Mucosa of rectum (tissue), 2 donors: Measurements from ENCODE around the gene KCNK18.

Source experiments
- H3K27ac ChIP-seq, 2 donors: one replicate each; pipeline ENCODE4 v1.7.0; 2013; ENCODE audit warnings: inconsistent platforms in 2 of 2, low read depth in 2 of 2, low read length in 2 of 2
- H3K27me3 ChIP-seq, 2 donors: one replicate each; pipeline ENCODE4 v1.7.0; 2013; ENCODE audit warnings: low read length in 2 of 2; ENCODE audit not compliant: control insufficient read depth in 2 of 2, insufficient read depth in 2 of 2
- H3K36me3 ChIP-seq, 2 donors: one replicate each; pipeline ENCODE4 v1.7.0; 2013; ENCODE audit warnings: low read length in 2 of 2; ENCODE audit not compliant: control insufficient read depth in 2 of 2, insufficient read depth in 2 of 2
- H3K4me1 ChIP-seq, 2 donors: one replicate each; pipeline ENCODE4 v1.7.0; 2013; ENCODE audit warnings: low read length in 2 of 2, mild to moderate bottlenecking in 1 of 2; ENCODE audit not compliant: control insufficient read depth in 2 of 2, insufficient read depth in 2 of 2
- H3K4me3 ChIP-seq, 2 donors: one replicate each; pipeline ENCODE4 v1.7.0; 2013; ENCODE audit warnings: low read length in 2 of 2
- H3K9ac ChIP-seq, 2 donors: one replicate each; pipeline ENCODE4 v1.7.0; 2013; ENCODE audit warnings: low read length in 2 of 2, low read depth in 1 of 2, mild to moderate bottlenecking in 1 of 2
- H3K9me3 ChIP-seq, 2 donors: one replicate each; pipeline ENCODE4 v1.7.0; 2013; ENCODE audit warnings: low read length in 2 of 2; ENCODE audit not compliant: control insufficient read depth in 2 of 2
- donor health status: healthy.
- donor health status: Normal muscosa, but diverticular disease.

The KCNK18 gene

DNA sequence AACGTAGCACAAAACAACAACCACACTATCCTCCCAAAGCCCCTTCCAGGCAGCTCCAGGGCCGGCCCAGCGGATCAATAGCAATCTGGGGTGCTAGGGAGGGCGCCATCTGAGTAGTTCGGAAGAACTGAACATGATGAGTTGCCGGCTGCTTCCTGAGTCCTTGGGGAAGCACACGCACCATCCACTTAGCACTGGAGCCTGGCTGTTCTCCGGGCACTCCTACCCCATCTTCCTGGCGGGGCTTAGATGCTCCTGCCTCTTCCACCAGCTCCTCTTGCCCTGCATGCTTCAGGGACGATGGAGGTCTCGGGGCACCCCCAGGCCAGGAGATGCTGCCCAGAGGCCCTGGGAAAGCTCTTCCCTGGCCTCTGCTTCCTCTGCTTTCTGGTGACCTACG is at the start of gene KCNK18:
TSS of gene KCNK18 (plus strand) at position 301 of the 400 bp plus-strand sequence. CDS start at position 301, 0 bp downstream.
- H3K9me3 ChIP-seq: no peaks in the 10 kb centered on the region
- no peaks in the 10 kb centered on the region for H3K4me1 ChIP-seq
- H3K36me3 ChIP-seq: no peaks in the 10 kb centered on the region
- H3K9ac ChIP-seq: no peak within 1 kb of the TSS
- no peak within 1 kb of the TSS for H3K4me3 ChIP-seq
- H3K27ac ChIP-seq: no peak within 1 kb of the TSS
- H3K27me3 ChIP-seq: no peaks in the 10 kb centered on the region

DNA sequence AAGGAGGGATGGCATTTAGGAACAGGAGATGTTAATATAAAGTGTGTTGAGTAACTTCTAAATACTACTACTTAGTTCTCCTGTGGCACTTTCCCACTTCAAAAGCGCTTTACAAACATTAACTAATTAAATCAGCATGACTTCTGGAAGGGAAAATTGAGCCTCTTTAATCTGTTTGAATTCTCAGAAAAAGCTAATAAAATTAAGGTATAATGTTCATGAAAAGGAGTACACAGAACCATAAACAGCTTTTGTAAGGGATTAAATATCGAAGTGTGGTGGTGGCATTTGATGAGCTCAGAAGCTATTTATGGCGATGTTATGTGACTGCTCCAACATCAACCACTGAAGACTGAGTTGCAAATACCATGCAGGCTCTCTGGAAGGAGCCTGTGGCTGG is 49.0 kb upstream of the KCNK18 start:
- Histone ChIP-seq H3K4me1 (no peaks in the 10 kb centered on the region), H3K9me3 (peaks cover 4 to 7% of the 10 kb centered on the region in 2 donors), H3K27me3 (peaks cover 20 to 22% of the 10 kb centered on the region in 2 donors), H3K27ac (no peak overlapping the region), H3K36me3 (no peaks in the 10 kb centered on the region), H3K4me3 (no peak overlapping the region), H3K9ac (no peak overlapping the region)

DNA sequence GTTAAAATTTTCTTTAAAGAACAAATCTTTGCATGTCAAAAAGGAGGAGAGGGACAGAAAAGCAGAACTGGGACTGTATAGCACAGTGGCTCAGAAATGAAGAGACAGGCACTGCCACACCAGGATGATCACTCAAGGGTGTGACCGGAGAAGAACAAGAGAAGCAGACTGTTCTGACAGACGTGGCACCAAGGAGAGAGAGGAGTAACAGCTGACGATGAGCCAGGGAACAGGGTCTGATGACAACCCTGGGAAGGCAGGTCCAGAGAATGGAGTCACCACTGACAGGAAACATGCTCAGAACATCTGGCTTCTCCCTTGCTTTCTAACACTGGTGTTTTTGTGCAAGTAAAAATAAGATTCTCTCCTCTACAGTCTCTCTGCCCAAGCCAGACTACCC is 44.6 kb upstream of the KCNK18 start:
- Histone ChIP-seq H3K36me3 (no peaks in the 10 kb centered on the region), H3K9ac (no peak overlapping the region), H3K27ac (no peak overlapping the region), H3K9me3 (no peaks in the 10 kb centered on the region), H3K4me3 (no peak overlapping the region), H3K4me1 (no peaks in the 10 kb centered on the region), H3K27me3 (peaks cover 25 to 30% of the 10 kb centered on the region in 2 donors)

DNA sequence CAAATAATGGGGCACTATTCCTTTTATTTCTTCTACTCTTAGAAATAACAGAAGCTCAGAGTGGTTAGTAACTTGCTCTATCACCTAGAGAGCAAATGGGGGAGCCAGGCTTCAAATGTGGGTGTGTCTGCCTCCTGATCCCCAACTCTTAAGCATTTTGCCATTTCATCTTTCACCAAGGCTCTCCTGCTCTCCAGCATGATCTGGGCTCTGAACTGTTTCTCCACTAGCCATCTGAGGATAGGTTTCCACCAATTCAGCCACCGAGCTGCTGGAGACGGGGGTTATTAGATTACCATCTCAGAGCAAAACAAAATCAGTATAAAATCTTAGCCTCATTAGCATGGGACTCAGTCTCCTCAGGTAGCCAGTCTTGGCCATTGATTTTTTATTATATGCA is 39.0 kb upstream of the KCNK18 start:
- no peak overlapping the region for H3K9ac ChIP-seq
- no peak overlapping the region for H3K4me3 ChIP-seq
- peaks cover 0 to 3% of the 10 kb centered on the region in 2 donors for H3K4me1 ChIP-seq
- H3K9me3 ChIP-seq: no peaks in the 10 kb centered on the region
- no peaks in the 10 kb centered on the region for H3K36me3 ChIP-seq
- no peak overlapping the region for H3K27ac ChIP-seq
- peaks cover 48 to 71% of the 10 kb centered on the region in 2 donors for H3K27me3 ChIP-seq

DNA sequence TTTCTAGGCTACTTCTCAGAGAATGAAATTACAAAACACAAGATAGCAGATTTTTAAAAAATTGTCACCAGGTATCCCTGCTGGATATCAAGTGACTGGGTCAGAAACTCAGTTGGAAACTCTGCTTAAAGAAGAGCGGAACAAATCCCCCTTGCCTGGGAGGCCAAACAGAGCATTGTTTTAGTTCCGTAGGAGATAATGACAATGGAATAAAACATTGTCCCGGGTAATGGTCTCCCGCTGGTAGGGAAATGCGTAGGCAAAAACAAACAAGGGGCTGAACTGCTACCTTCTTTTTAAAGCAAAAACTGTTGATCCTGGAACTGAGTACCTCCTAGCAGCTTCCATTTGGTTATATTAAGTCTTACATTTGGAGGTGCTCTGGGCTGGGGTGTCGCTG is 37.9 kb upstream of the KCNK18 start:
- no peak overlapping the region for H3K9ac ChIP-seq
- H3K36me3 ChIP-seq: no peaks in the 10 kb centered on the region
- no peak overlapping the region for H3K27ac ChIP-seq
- peaks cover 54 to 77% of the 10 kb centered on the region in 2 donors for H3K27me3 ChIP-seq
- no peaks in the 10 kb centered on the region for H3K9me3 ChIP-seq
- no peak overlapping the region for H3K4me3 ChIP-seq
- peaks cover 0 to 5% of the 10 kb centered on the region in 2 donors for H3K4me1 ChIP-seq

DNA sequence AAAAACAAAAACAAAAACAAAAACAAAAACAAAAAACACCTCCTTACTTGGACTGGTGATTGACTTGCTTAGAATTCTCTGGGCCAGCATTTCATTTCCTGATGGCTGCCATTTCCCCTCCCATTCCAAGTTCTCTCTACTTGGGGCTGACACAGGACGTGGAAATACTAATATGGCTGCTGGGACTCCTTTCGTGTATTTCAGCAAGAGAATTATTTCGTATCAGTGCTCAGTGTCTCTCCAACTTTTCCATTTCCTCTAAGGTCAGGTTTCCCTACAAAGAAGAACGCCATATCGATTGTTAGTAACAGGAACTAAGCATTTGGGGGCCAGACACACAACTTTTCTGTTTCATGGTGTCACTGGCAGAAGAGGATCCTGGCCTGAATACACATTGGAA is 36.7 kb upstream of the KCNK18 start:
- Histone ChIP-seq H3K27ac (no peak overlapping the region), H3K27me3 (peaks cover 64 to 82% of the 10 kb centered on the region in 2 donors), H3K9ac (no peak overlapping the region), H3K4me3 (no peak overlapping the region), H3K9me3 (no peaks in the 10 kb centered on the region), H3K4me1 (peaks cover 0 to 9% of the 10 kb centered on the region in 2 donors), H3K36me3 (no peaks in the 10 kb centered on the region)

DNA sequence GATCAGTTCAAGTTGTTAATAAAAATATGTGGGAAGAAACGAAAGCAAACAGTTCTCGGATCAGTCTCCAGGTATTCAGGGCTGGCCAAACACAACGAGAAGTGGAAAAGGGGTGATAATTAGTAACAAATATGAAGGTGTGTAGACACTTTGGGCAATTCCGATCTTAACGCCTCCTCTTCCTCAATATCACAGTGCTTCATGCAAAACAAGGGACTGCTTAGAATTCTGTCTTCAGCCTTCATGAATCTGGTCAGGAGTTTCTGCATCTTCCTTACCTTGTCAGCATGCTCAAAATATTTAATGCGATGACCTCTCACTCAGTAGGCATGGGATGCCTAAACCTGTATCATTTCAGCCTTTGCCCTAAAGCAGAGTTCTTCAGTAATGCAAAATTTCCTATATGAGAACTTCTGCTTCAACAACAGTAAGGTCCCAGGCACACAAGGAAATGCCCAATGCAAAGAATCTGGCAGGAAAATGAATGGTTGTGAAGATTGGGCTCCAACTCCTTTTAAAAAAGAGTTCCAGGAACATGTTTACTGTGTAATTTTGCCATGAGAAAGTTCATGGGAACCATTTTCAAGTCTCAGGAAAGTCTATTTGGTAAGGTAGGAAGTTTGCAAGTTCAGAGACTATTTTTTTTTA is 35.8 kb upstream of the KCNK18 start:
- Histone ChIP-seq H3K36me3 (no peaks in the 10 kb centered on the region), H3K4me3 (no peak overlapping the region), H3K4me1 (peaks cover 0 to 9% of the 10 kb centered on the region in 2 donors), H3K9me3 (no peaks in the 10 kb centered on the region), H3K27me3 (peaks cover 71 to 89% of the 10 kb centered on the region in 2 donors), H3K9ac (no peak overlapping the region), H3K27ac (no peak overlapping the region)

DNA sequence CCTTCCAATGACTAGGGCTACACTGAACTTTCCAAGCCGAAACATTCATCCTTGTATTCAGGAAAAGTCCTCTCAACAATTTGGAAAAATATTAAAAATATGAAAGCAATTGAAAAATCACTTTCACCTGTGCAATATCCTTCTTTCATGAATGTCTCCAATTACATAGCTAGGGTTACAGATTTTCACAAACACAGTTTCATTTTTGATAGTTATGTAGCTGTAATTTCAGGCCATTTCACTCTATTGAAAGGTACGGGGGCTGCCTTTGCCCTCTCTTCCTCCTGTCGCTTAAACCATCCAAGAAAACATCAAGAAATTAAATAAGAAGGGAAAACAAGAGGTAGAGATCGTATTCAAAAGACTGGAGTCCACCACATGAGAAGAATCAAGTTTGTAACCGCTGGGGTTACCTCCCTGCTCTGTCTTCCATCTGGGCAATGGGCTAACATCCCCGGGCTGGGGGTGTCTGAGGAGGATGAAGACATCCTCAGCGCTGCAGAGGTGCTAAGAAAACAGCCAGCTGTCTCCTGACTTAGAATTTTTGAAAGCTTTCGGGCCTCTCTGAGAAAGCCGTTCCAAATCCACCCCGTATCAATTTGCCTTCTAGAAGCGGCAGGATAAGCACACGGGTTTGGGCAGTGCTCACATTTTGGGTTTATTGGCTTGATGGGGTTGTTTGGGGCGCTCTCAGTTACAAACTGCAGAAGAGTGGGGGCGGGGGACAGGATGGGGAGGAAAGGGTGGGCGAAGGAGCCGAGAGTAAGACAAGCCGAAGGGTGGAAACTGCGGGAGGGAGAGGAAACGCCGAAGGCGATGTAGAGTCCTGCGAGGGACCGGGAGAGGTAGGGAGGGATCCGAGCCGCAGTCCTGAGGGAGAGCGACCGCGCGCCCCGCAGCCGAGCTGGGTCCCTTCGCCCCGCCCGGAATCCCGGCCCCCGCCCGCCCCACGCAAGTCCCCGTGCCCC is 34.9 kb upstream of the KCNK18 start:
- Histone ChIP-seq H3K4me3 (no peak overlapping the region), H3K4me1 (peaks cover 0 to 9% of the 10 kb centered on the region in 2 donors), H3K27ac (no peak overlapping the region), H3K36me3 (no peaks in the 10 kb centered on the region), H3K9me3 (no peaks in the 10 kb centered on the region), H3K27me3 (peaks cover 76 to 92% of the 10 kb centered on the region in 2 donors), H3K9ac (no peak overlapping the region)

DNA sequence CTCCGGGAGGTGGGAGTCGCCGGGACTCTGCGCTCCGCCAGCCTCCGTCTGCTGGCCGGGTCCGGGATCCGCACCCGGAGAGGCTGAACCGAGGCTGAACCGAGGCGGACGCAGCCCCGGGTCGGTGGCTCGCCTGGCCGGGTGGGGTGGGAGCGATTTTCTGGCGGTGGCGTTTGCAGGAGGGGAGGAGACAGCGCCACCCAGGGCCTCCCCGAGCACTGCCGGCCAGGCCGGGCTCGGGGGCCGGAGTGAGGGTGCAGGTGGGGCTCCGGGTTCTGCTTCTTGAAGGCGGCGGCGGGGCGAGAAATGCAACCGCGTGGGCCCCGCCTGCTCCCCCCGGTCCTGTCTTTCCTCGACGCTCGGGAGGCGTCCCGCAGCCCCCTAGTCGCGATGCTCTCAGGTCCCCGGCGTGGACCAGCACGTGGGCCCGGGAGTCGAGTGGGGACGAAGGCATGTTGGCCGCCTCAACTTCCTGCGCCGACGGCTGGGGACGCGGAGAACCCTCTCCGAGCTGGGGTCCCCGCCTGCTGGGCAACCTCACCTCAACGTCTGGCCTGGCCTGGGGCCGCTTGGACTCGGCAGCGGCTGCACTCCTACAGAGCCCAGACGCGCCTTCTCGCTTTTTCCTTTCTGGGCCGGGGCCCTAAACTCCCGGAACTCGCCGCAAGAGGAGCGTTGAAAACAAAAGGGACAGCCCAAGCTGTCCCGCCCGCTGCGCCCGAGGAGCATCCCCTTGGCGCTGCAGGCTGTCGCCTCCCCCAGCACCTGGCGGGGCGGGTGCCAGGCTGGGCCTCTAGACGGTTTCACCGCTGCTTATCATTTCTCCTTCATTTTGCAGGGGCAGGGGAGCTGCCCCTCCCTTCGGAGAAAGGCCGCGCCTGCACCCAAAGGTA is 34.0 kb upstream of the KCNK18 start:
- Histone ChIP-seq H3K4me1 (peaks cover 3 to 9% of the 10 kb centered on the region in 2 donors), H3K4me3 (no peak overlapping the region), H3K27ac (no peak overlapping the region)

More for the DNA sequence above, 34.0 kb upstream of the KCNK18 start:
- H3K36me3 ChIP-seq: no peaks in the 10 kb centered on the region
- peaks cover 76 to 92% of the 10 kb centered on the region in 2 donors for H3K27me3 ChIP-seq
- no peak overlapping the region for H3K9ac ChIP-seq
- no peaks in the 10 kb centered on the region for H3K9me3 ChIP-seq
